NCI-H1048 (cell line): ENCODE measurements around the gene SOX18.

Experiments used
- DNase-seq: peaks from one replicate; lab custom pipeline; 2025; lab: John Stamatoyannopoulos, UW

The SOX18 gene

GRCh38 chr20:64067733-64068307 lies 18.4 kb upstream of the SOX18 start:
- no peak for DNase-seq

- DNase-seq, result no peak
Measured at GRCh38 chr20:64067005-64067632, 17.7 kb upstream of the SOX18 start.

GRCh38 chr20:64065974-64066343 lies 16.5 kb upstream of the SOX18 start:
- DNase-seq, result no peak

GRCh38 chr20:64065062-64065973 lies 15.9 kb upstream of the SOX18 start:
- no peak for DNase-seq

GRCh38 chr20:64064145-64064698 lies 14.8 kb upstream of the SOX18 start:
- no peak for DNase-seq

- no peak for DNase-seq
Measured at GRCh38 chr20:64063389-64064144, 14.1 kb upstream of the SOX18 start.

- DNase-seq, result peak; percentile 82
Measured at GRCh38 chr20:64062596-64063388, 13.4 kb upstream of the SOX18 start, which contains the start of gene TCEA2. TSS of gene TCEA2 (plus strand) at chr20:64063198. CDS start at chr20:64063313, 115 bp downstream.

- no peak for DNase-seq
Measured at GRCh38 chr20:64062276-64062595, 12.8 kb upstream of the SOX18 start.

- DNase-seq, result no peak
Measured at GRCh38 chr20:64058536-64058935, 9.1 kb upstream of the SOX18 start.

GRCh38 chr20:64057628-64058498 lies 8.4 kb upstream of the SOX18 start:
- DNase-seq, result peak; percentile 35

GRCh38 chr20:64056889-64057627 lies 7.6 kb upstream of the SOX18 start:
- no peak for DNase-seq

- no peak for DNase-seq
Measured at GRCh38 chr20:64056639-64056888, 7.1 kb upstream of the SOX18 start.

- no peak for DNase-seq
Measured at GRCh38 chr20:64055893-64056638, 6.6 kb upstream of the SOX18 start.

GRCh38 chr20:64055396-64055892 lies 6.0 kb upstream of the SOX18 start:
- no peak for DNase-seq

- DNase-seq, result no peak
Measured at GRCh38 chr20:64053841-64054661, 4.6 kb upstream of the SOX18 start.

- DNase-seq, result no peak
Measured at GRCh38 chr20:64052987-64053840, 3.8 kb upstream of the SOX18 start.

GRCh38 chr20:64052326-64052722 lies 2.9 kb upstream of the SOX18 start:
- DNase-seq, result no peak
